ENCODE results near the gene PRC1.
A peak's percentile ranks its signal among the peaks of the same experiment; 100 is the strongest.
"Not testable (repeated sequence)": the region's sequence is repeated elsewhere in the genome, so short reads cannot be mapped to it uniquely, and the experiment has no call there.

The PRC1 gene

GRCh38 chr15:90939756-90940155, 54.6 kb downstream of the PRC1 start:
- no peaks in the 10 kb centered on the region for H3K27me3 Mint-ChIP-seq
- peaks cover 19% of the 10 kb centered on the region for H3K4me1 Mint-ChIP-seq (ENCODE audit: low read depth)
- H3K4me3 Mint-ChIP-seq: no peak overlapping the region
- DNase-seq: no peak
- H3K9me3 Mint-ChIP-seq: no peaks in the 10 kb centered on the region
- H3K36me3 Mint-ChIP-seq (ENCODE audit: low read depth): peaks cover 83% of the 10 kb centered on the region
- no peak overlapping the region for H3K27ac Mint-ChIP-seq

- Mint-ChIP-seq H3K4me3 (no peak overlapping the region), H3K36me3 (ENCODE audit: low read depth) (peaks cover 68% of the 10 kb centered on the region), H3K27me3 (no peaks in the 10 kb centered on the region), H3K9me3 (no peaks in the 10 kb centered on the region), H3K4me1 (ENCODE audit: low read depth) (peaks cover 33% of the 10 kb centered on the region), H3K27ac (no peak overlapping the region)
- no peak for DNase-seq
Measured at GRCh38 chr15:90938261-90938660, 56.1 kb downstream of the PRC1 start.

GRCh38 chr15:90936823-90937222, 57.5 kb downstream of the PRC1 start:
- Mint-ChIP-seq H3K36me3 (ENCODE audit: low read depth) (peaks cover 55% of the 10 kb centered on the region), H3K4me3 (peak overlapping the region; percentile 88), H3K9me3 (no peaks in the 10 kb centered on the region), H3K4me1 (ENCODE audit: low read depth) (peaks cover 40% of the 10 kb centered on the region), H3K27me3 (no peaks in the 10 kb centered on the region), H3K27ac (peak overlapping the region; percentile 96)
- DNase-seq: no peak

- no peaks in the 10 kb centered on the region for H3K9me3 Mint-ChIP-seq
Measured at GRCh38 chr15:90934949-90935751, 59.2 kb downstream of the PRC1 start, which contains the start of gene UNC45A. UNC45A (plus strand) TSS chr15:90935285; CDS start chr15:90935325, 40 bp downstream.

GRCh38 chr15:90934256-90934948, 59.9 kb downstream of the PRC1 start:
- Mint-ChIP-seq H3K27me3 (no peaks in the 10 kb centered on the region), H3K4me3 (peak overlapping the region; percentile 88), H3K27ac (peak overlapping the region; percentile 96), H3K36me3 (ENCODE audit: low read depth) (peaks cover 53% of the 10 kb centered on the region), H3K4me1 (ENCODE audit: low read depth) (peaks cover 59% of the 10 kb centered on the region), H3K9me3 (no peaks in the 10 kb centered on the region)
- peak; percentile 89 for DNase-seq

More at GRCh38 chr15:90934949-90935751, 59.2 kb downstream of the PRC1 start, which contains the start of gene UNC45A:
- H3K27me3 Mint-ChIP-seq: no peaks in the 10 kb centered on the region
- DNase-seq: peak; percentile 99
- peaks cover 53% of the 10 kb centered on the region for H3K36me3 Mint-ChIP-seq (ENCODE audit: low read depth)
- peak within 1 kb of the TSS; percentile 88 for H3K4me3 Mint-ChIP-seq
- peaks cover 54% of the 10 kb centered on the region for H3K4me1 Mint-ChIP-seq (ENCODE audit: low read depth)
- H3K27ac Mint-ChIP-seq: peak within 1 kb of the TSS; percentile 96

- no peak for DNase-seq
- Mint-ChIP-seq H3K9me3 (no peaks in the 10 kb centered on the region), H3K27me3 (no peaks in the 10 kb centered on the region), H3K36me3 (ENCODE audit: low read depth) (peaks cover 47% of the 10 kb centered on the region), H3K4me1 (ENCODE audit: low read depth) (peaks cover 65% of the 10 kb centered on the region), H3K4me3 (no peak overlapping the region), H3K27ac (peak overlapping the region; percentile 99)
Measured at GRCh38 chr15:90933301-90933700, 61.0 kb downstream of the PRC1 start.

GRCh38 chr15:90932660-90932991, 61.7 kb downstream of the PRC1 start:
- Mint-ChIP-seq H3K4me3 (peak overlapping the region; percentile 97), H3K27ac (peak overlapping the region; percentile 99), H3K36me3 (ENCODE audit: low read depth) (peaks cover 41% of the 10 kb centered on the region), H3K27me3 (no peaks in the 10 kb centered on the region), H3K9me3 (no peaks in the 10 kb centered on the region), H3K4me1 (ENCODE audit: low read depth) (peaks cover 66% of the 10 kb centered on the region)
- DNase-seq: no peak

- peak; percentile 96 for DNase-seq
Measured at GRCh38 chr15:90931828-90932659, 62.3 kb downstream of the PRC1 start, which contains the start of gene HDDC3. HDDC3 (minus strand) TSS chr15:90932549; CDS start chr15:90932540, 9 bp downstream.

GRCh38 chr15:90931575-90931827, 62.8 kb downstream of the PRC1 start:
- Mint-ChIP-seq H3K4me3 (peak overlapping the region; percentile 97), H3K4me1 (ENCODE audit: low read depth) (peaks cover 59% of the 10 kb centered on the region), H3K27me3 (no peaks in the 10 kb centered on the region), H3K9me3 (no peaks in the 10 kb centered on the region), H3K36me3 (ENCODE audit: low read depth) (peaks cover 34% of the 10 kb centered on the region), H3K27ac (peak overlapping the region; percentile 99)
- DNase-seq: no peak

More at GRCh38 chr15:90931828-90932659, 62.3 kb downstream of the PRC1 start, which contains the start of gene HDDC3:
- Mint-ChIP-seq H3K27ac (peak within 1 kb of the TSS; percentile 99), H3K27me3 (no peaks in the 10 kb centered on the region), H3K36me3 (ENCODE audit: low read depth) (peaks cover 40% of the 10 kb centered on the region), H3K4me1 (ENCODE audit: low read depth) (peaks cover 65% of the 10 kb centered on the region), H3K9me3 (no peaks in the 10 kb centered on the region), H3K4me3 (peak within 1 kb of the TSS; percentile 97)

GRCh38 chr15:90930861-90931574, 63.3 kb downstream of the PRC1 start:
- Mint-ChIP-seq H3K36me3 (ENCODE audit: low read depth) (peaks cover 30% of the 10 kb centered on the region), H3K4me1 (ENCODE audit: low read depth) (peaks cover 54% of the 10 kb centered on the region), H3K4me3 (peak overlapping the region; percentile 97), H3K27ac (peak overlapping the region; percentile 99), H3K27me3 (no peaks in the 10 kb centered on the region), H3K9me3 (no peaks in the 10 kb centered on the region)
- DNase-seq: no peak

GRCh38 chr15:90929246-90930019, 64.9 kb downstream of the PRC1 start:
- Mint-ChIP-seq H3K4me1 (ENCODE audit: low read depth) (peaks cover 49% of the 10 kb centered on the region), H3K4me3 (peak overlapping the region; percentile 97), H3K27ac (peak overlapping the region; percentile 99), H3K36me3 (ENCODE audit: low read depth) (peaks cover 29% of the 10 kb centered on the region), H3K9me3 (no peaks in the 10 kb centered on the region), H3K27me3 (no peaks in the 10 kb centered on the region)
- no peak for DNase-seq

GRCh38 chr15:90928106-90928505, 66.2 kb downstream of the PRC1 start:
- not testable (repeated sequence) for H3K27me3 Mint-ChIP-seq, DNase-seq, H3K9me3 Mint-ChIP-seq
- Mint-ChIP-seq H3K36me3 (ENCODE audit: low read depth) (peaks cover 38% of the 10 kb centered on the region), H3K4me3 (peak overlapping the region; percentile 56), H3K27ac (peak overlapping the region; percentile 35), H3K4me1 (ENCODE audit: low read depth) (peaks cover 50% of the 10 kb centered on the region)

- H3K4me3 Mint-ChIP-seq: not testable (repeated sequence)
- H3K4me1 Mint-ChIP-seq (ENCODE audit: low read depth): peaks cover 56% of the 10 kb centered on the region
Measured at GRCh38 chr15:90926766-90927165, 67.6 kb downstream of the PRC1 start.

More at GRCh38 chr15:90926766-90927165, 67.6 kb downstream of the PRC1 start:
- H3K27me3 Mint-ChIP-seq, DNase-seq, H3K9me3 Mint-ChIP-seq, H3K27ac Mint-ChIP-seq: not testable (repeated sequence)
- H3K36me3 Mint-ChIP-seq (ENCODE audit: low read depth): peaks cover 47% of the 10 kb centered on the region

Measured in activated T-cell treated with anti-CD3 and anti-CD28 coated beads, Interleukin-2, amount 50 U/mL, for 24 hours (primary cell).